Muscle of back (tissue), 11 donors: ENCODE data around the gene GUCD1. TPM values are rescaled to one million over a fixed set of nuclear protein-coding genes. Genes with fewer than 3 reads are reported as not detected.

Experiments used
- DNase-seq, 3 donors: peaks; one replicate each; pipeline versions ENCODE4 v3.0.0 to v3.0.0-alpha.2; 2013
- polyA plus RNA-seq, 10 donors: library from polyadenylated mRNA; unstranded; fragments of 120-200 nt; gene quantifications; one replicate each; pipeline ENCODE4 v1.2.1, GENCODE V29; 2013; ENCODE audit not compliant: insufficient read length in 10 of 10

Gene GUCD1
- polyA plus RNA-seq, 10 donors, result 57.4 to 76.5 (median 68.8) TPM

DNA sequence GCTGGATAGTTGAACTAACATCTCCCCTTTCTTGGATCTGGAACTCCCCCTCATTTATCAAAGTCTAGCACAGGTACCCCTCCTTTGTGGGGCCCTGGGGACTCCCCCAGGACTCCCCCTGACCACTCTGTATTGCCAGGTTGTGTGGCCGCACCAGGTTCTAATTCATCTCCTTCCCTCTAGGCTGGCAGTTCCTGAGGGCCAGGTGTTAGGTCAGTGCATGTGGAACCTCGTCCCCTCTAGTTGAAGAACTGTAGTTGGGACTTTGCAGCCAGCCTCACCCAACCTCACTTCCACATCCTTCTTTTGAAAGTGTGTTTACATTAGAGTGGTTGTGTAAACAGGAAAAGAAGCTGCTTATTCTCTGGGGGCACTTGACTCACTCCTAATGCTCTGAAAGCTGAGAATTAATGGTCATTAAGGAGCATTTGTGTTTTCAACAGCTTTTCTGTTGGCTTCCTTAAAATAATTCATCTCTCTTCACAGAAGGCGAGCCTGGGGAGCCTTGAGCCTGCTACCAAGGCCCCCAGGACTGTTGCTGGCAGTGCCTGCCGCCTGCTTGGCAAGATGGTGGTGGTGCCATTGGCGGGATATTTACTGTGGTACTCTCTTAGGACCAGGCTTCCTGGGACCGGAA, 48.0 kb downstream of the GUCD1 start:
- no peak for DNase-seq

DNA sequence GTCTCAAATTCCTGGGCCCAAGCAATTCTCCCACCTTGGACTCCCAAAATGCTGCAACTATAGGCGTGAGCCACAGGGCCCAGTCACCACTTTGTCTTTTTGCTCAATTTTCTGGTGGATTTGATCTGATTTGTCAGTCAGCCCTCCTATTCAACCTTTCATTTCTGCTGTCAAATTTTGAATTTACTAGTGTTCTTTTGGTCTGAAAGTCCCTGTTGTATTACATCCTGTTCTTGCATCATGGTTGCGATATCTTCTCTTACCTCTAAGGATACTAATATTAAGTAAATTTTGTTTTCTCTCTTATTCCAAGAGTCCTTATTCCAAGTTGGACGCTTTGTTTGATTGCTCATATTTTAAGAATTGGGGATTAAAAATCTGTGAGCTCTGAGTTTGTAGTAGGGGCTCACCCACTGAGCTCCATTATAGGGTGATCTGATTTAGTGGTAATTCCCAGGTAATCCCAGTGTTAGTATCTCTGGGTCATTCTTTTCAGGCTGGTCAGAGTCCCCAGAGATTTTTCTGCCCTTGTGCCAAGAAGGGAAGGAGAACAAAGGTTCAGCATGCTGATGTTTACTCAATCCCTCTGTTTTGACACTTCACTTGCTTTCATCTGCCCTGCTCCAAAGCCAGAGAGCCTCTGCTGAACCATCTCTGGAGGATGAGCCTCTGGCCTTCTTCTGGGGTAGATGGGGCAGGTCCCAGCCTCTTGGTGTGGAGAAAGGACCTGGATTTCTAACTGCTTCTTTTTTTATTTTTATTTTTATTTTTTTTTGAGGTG, 49.8 kb downstream of the GUCD1 start:
- DNase-seq, result no peak

DNA sequence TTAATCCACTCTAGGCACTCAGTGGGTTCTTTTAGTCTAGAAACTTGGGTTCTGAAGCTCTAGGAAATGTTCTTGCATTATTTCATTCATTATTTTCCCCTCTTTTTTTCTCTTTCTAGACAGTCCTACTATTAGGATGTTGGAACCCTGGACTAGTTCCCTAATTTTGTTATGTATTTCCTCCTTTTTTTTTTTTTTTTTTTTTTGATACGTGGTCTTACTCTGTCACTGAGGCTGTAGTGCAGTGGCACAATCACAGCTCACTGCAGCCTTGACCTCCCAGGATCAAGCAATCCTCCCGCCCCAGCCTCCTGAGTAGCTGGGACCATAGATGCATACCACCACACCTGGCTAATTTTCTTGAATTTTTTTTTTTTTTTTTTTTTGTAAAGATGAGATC, 50.4 kb downstream of the GUCD1 start:
- no peak for DNase-seq

DNA sequence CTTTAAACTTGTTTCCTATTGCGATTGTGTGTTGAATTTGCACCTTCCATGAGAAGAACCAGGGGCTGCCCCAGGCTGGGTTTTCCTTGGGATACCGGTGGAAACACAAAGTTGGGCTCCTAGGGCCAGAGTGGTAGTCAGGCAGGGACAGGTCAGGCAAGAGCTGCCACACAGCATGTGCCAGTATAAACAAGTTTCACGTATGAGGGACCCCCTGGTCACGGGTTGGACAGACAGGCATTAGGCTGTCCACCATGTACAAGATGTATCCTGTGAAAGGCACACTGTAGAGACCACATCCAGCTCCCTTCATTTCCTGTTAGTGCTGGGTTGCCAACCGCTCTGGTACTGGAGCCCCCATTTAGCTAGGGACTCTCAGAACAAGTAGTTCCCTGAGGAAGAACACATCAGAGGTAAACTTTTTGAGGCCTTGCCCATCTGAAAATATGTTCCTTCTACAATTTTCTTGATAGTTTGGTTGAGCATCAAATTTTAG, 51.0 kb downstream of the GUCD1 start:
- no peak for DNase-seq

DNA sequence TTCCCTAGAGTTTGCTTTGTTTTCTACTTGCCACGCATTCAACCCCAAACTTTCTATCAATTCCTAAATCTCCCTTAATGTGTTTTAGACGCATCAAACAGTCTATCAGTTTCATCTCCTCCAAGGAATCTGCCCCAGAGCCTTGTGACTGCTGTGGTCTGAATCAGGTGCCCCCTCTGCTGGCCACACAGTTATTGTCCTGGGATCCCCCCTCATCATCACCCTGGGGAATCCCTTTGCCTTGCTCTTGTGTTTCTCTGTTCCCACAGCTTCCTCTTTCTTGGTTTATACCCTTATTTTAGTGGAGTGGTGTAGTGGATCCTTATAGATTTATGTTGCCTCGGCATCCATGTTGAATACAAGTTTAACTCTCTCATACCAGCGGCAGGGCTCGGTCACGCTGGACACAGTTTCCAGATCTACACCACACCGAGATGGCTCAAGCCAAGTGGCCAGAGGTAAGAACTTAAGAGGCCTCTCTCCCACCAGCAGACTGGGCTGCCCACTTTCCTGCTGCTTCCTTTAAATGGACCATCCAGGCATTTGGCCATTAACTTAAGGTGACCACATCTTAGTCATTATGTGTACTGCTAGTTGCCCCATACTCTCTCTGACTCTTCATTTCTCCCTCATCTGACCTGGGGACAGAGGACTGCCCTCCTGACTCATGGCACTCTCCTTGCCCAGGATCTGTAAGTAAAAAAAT, 51.6 kb downstream of the GUCD1 start:
- peak in 2 of 3 donors; percentile 32 to 43 for DNase-seq

DNA sequence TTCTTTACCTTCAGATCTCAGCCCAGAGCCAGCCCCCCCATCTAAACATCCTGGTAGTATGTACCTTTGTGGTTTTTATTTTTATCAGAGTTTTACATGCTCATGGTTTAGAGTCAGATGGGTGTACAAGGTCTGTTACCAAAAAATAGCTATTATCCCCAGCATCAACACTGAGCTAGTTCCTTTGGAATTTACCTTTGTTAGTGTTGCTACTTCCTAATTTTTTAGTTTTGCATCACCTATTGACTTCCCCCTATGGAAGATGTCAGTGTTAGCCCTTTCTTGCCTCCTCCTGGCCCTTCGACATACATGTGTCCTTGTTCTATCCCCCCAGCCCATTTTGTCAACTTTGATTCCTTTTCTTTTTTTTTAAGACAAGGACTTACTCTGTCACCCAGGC, 52.4 kb downstream of the GUCD1 start:
- DNase-seq, result no peak

DNA sequence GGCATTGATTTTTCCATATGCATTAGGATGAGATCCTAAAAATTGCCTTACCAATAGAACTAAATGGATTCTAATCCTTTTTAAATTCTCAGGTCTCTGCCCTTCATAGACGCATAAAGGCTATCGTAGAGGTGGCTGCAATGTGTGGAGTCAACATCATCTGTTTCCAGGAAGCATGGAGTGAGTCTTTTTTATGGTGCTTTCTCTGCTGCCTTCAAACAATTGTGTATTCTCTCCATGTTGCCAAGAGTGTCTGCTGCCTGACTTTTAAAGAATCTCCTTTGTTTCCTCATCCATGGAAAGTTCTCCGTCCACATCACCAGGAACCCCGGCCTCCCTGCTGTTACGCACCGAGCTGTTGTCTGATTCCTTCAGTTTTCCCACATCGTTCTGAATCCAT, 52.9 kb downstream of the GUCD1 start:
- no peak for DNase-seq

DNA sequence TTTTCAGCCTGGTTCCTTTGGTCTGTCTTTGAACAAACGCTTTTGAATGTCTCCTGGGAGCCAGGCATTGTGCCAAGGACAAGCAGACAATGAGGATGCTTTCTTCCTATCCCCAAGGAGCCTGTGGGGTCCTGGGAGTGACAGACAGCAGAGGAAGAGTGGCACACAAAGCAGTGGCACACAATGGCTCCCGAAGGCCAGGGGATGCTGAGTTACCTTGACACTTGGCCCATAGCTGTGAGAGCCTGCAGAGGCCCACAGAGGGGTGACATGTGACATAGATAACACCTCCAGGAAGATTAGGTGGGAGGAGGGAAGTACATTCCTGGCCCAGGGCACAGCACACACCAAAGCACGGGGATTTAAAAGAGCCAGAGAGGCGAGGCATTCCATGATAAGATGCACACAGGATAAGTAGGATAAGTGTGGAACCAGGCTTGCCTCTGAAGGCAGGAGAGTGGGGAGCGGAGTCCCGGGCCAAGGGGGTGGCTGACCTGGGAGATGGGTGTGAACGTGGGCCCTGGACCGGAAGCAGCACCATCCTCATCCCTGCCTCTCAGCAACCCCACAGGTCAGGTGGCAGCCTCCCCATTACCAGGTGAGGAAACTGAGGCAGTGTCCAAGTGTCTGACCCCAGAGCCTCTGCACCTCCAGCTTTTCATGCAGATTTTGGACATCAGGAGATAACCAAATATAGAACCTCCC, 53.5 kb downstream of the GUCD1 start:
- no peak for DNase-seq

DNA sequence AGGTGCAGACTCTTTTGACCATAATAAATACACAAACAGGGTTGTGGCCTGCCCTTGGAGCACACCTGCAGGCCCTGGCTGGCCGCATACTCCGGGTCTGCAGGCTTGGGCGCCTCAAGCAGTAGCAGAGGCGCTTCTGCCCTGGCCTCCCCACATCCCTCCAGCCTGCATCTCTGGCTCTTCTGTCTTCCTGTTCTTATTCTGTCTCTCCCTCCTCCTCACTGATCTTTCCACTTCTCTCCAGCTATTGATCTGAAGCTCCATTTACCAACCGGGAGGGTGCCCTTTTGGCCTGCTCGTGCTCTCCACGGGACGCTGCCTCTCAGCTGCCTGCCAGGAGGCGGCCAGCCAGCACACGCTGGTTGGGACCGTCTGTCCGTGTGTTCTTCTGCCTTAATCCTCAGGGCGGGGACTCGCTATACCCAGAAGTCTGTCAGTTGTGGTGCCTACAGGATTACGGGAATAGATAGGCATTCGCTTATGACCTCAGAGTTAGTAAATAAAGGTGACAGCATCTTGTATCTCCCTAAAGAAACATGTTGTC, 54.6 kb downstream of the GUCD1 start:
- no peak for DNase-seq

DNA sequence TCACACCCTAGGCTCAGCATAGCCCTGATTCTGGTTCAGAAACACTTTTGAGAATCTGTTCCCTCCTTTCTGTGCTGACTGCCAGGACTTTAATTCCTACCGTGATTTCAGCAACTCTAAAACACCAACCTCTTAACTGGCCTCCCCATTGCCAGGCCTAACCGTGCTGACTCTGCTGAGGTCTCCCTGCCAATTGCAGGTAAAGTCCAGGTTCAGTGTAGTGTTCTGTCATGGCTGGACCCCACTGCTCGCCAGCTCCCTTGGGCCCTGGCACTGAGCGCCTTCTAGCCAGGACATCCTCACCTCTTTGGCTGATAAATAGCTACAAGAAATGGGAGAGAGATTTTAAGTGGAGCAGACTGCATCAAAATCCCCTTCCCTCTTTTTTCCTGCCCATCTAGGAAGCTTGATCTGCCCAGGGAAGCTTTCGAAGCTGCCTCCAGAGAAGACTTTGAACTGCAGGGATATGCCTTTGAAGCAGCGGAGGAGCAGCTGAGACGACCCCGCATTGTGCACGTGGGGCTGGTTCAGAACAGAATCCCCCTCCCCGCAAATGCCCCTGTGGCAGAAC, 55.1 kb downstream of the GUCD1 start:
- no peak for DNase-seq

DNA sequence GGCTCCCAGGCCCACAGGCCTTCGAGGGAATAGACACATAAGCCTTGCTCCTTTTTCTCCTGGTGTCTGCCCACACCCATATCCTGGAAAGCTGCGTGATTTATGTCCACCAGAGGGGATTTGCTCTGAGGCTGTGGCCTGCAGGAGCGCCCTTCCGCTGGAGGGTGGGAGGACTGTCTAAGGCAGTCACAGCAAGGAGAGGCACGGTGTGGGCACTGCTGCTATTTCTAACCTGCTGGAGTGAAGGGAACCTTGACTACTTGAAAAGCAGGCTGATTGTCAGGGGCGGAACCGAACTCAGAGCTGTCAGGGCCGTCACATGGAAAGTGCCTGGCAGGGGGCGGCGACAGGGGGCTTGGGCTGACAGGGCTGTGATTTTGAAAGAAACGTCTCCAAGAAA, 56.1 kb downstream of the GUCD1 start:
- no peak for DNase-seq

DNA sequence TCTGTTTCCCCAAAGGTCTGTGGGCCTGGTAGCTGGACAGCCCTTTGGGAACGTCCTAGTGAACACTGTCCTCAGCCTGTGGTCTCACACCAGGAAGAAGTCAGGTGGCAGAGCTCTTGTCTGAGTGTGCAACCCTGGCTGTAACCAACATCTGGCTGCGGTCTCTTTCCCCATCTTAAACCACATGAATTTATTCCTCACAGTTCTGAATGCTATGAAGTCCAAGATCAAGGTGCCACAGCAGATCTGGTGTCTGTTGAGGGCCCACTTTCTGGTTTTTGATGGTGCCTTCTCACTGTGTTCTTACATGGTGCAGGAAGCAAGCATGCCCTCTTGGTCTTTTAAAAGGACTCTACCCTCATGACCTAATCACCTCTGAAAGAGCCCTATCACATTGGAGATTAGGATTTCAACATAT, 57.1 kb downstream of the GUCD1 start:
- no peak for DNase-seq

DNA sequence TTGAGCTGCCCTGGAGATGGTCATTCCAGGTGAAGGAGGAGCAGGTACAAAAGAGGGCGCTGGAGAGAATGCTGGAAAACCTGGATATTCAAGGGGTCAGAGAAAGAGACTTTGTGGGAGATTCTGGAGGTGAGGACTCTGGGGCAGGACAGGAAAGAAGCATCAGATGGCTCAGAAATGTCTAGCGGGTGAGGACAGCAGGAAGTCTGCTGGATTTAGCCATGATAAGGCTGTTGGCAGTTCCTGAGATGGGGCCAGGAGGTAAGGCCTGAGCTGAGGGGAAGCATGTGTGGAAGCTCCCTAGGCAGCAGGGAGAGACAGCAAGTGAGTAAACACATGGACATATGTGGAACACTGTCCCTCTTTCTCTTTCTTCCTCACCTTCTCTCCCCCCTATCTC, 58.3 kb downstream of the GUCD1 start:
- no peak for DNase-seq

DNA sequence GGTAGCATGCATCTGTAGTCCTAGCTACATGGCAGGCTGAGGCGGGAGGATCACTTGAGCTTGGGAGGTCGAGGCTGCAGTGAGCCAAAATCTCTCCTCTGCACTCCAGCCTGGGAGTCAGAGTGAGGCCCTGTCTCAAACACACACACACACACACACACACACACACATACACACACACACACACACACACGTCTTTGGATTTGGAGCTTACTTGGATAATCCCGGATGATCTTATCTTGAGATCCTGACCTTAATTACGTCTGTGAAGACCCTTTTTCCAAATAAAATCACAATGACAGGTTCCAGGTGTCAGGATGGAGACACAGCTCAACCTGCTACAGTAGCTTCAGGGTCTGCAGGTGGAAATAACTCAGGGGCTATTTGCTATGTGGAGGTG, 58.7 kb downstream of the GUCD1 start:
- no peak for DNase-seq

DNA sequence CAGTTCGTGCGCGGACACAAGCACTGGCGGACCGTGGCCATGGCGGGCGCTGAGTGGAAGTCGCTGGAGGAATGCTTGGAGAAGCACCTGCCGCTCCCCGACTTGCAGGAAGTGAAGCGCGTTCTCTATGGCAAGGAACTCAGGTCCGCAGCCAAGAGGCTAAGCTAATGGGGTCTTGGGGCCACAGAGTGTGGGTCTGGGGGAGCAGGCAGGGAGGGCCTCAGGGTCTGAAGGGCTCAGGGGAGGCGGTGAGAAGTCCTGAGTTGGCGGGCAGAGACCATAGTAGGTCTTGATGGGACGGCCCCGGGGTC, 59.6 kb downstream of the GUCD1 start:
- no peak for DNase-seq

DNA sequence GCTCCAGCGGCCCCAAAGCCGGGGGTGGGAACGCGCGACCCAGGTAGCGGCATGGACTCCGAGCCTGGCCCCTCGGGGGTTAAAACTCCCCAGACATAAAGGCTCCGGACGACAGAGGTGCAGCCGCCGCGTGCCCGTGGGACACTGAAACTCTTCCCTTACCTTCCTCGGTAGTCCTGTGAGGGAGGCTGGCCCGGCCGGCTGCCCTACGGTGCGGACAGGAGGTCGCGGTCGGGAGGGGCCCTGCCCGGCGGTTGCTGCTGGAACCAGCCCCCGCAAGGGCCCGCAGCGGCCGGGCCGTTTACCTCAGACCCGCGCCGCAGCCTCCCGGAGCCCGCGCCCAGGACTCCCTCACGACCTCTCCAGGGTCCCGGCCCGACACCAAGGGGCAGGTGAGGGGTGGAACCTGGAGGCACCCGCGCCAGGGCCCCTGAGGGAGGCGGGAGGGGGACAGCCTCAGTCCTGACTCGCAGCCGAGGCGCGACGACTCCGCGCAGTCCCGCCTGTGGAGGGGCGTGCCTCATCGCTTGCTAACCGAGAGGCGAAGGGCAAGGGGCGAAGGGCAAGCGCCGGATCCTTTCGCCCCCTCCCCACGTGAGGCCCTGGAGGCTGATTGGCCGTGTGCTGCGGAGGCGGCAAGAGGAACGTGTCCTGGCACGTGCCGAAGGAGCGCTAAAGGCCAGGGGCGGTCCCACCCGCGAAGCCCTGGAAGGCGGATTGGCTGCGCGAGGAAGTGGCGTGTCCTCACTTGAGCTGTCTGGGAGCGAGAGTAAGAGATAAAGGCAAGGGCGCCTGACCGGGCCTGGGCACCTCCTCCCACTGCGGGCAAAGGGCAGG, 60.2 kb downstream of the GUCD1 start, which contains the start of gene UPB1:
TSS of gene UPB1 (plus strand) at position 805 of the 837 bp plus-strand sequence. CDS start 72 bp downstream, outside the sequence.
- DNase-seq, result no peak

DNA sequence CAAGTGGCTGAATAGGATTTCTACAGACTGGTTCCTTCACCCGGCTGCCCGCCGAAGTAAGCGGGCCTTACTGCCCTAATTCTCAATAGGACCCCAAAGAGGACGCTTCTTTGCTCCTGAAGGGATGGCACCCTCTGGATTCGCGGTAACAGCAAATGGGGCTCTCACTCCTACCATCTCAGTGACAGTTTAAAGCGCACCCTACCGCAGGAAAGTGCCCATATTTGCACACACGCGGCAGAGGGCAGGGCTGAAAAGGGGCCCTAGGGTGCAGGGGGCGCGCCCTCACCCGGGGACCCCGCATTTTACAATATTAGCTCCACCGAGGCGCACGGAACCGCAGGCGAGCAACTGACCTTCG, 60.8 kb downstream of the GUCD1 start:
- DNase-seq, result no peak

DNA sequence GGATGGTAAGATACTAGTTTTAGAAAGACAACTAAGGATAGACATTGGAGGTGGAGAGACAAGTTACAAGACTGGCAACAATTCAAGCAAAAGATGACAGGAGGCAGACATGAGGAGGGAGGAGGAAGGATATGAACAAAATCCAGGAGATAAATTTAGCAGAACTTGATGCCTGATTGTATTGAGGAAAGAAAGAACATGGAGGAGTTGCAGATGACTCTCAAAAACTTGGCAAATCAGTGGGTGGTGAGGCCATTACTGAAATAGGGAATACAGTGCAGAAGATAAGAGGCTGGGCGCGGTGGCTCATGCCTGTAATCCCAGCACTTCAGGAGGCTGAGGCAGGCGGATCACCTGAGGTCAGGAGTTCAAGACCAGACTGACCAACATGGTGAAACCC, 62.5 kb downstream of the GUCD1 start:
- no peak for DNase-seq
